Activated T-cell treated with anti-CD3 and anti-CD28 coated beads, Interleukin-2, amount 50 U/mL, for 24 hours (primary cell): ENCODE results near the gene VSTM2L.

ENCODE experiments used
- DNase-seq: peaks from one replicate; pipeline ENCODE4 v3.0.0-alpha.2; 2020
- H3K27ac Mint-ChIP-seq: 2 replicates; pipeline ENCODE4 v1.8.0; 2020; ENCODE audit warnings: mild to moderate bottlenecking, mixed read lengths
- H3K27me3 Mint-ChIP-seq: 2 replicates; pipeline ENCODE4 v1.8.0; 2020; ENCODE audit warnings: mixed read lengths
- H3K36me3 Mint-ChIP-seq: 2 replicates; pipeline ENCODE4 v1.8.0; 2020; ENCODE audit warnings: low read depth, mixed read lengths
- H3K4me1 Mint-ChIP-seq: 2 replicates; pipeline ENCODE4 v1.8.0; 2020; ENCODE audit warnings: low read depth, mixed read lengths
- H3K4me3 Mint-ChIP-seq: 2 replicates; pipeline ENCODE4 v1.8.0; 2020; ENCODE audit warnings: mild to moderate bottlenecking, moderate library complexity, mixed read lengths
- H3K9me3 Mint-ChIP-seq: 2 replicates; pipeline ENCODE4 v1.8.0; 2020; ENCODE audit warnings: mixed read lengths

VSTM2L gene

GRCh38 chr20:37931153-37931922 lies 28.4 kb downstream of the VSTM2L start:
- Mint-ChIP-seq H3K36me3 (no peaks in the 10 kb centered on the region), H3K9me3 (no peaks in the 10 kb centered on the region), H3K4me3 (no peak overlapping the region), H3K27me3 (peaks cover 26% of the 10 kb centered on the region), H3K27ac (no peak overlapping the region), H3K4me1 (no peaks in the 10 kb centered on the region)
- DNase-seq = no peak

DNA sequence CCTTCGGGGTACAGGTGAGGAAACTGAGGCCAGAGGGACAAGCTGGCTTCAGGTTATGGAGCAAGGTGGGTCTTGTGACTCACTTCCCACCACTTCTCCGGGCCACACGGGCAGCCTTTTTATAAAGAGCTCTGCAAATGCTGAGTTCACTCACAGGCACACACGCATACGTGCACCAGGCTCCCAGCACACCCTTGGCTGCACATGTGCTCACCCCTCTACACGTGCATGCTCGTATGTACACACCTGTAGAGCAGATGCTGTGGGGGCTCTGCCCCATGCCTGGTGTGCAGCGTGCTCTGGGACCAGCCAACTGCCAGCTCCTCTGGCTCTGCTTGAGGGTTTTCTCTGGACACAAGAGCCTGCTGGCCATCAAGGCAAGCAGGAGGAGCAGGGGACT lies 29.1 kb downstream of the VSTM2L start:
- no peak for DNase-seq
- Mint-ChIP-seq H3K4me3 (no peak overlapping the region), H3K27ac (no peak overlapping the region), H3K27me3 (peaks cover 26% of the 10 kb centered on the region), H3K36me3 (no peaks in the 10 kb centered on the region), H3K4me1 (no peaks in the 10 kb centered on the region), H3K9me3 (no peaks in the 10 kb centered on the region)

DNA sequence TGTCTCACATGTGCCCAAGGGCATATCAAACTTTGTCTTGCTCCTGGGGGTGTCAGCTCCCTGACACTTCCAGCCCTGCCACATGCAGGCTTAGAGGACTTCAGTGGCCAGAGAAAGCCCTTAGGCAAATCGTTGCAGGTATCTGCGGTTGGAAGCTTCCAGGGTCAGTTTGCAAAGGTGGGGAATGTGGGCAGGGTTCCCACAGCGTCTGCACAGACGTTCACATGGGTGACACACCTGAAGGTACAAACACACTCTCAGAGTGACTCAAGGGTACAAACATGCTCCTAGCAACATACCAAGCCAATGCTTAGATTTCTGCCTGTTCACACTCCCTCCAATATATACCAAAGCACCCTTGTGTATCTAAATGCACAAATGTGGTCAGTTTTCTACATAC lies 30.0 kb downstream of the VSTM2L start:
- H3K9me3 Mint-ChIP-seq = no peaks in the 10 kb centered on the region
- H3K4me1 Mint-ChIP-seq = no peaks in the 10 kb centered on the region
- peaks cover 26% of the 10 kb centered on the region for H3K27me3 Mint-ChIP-seq
- no peak overlapping the region for H3K27ac Mint-ChIP-seq
- no peaks in the 10 kb centered on the region for H3K36me3 Mint-ChIP-seq
- no peak for DNase-seq
- H3K4me3 Mint-ChIP-seq = no peak overlapping the region

DNA sequence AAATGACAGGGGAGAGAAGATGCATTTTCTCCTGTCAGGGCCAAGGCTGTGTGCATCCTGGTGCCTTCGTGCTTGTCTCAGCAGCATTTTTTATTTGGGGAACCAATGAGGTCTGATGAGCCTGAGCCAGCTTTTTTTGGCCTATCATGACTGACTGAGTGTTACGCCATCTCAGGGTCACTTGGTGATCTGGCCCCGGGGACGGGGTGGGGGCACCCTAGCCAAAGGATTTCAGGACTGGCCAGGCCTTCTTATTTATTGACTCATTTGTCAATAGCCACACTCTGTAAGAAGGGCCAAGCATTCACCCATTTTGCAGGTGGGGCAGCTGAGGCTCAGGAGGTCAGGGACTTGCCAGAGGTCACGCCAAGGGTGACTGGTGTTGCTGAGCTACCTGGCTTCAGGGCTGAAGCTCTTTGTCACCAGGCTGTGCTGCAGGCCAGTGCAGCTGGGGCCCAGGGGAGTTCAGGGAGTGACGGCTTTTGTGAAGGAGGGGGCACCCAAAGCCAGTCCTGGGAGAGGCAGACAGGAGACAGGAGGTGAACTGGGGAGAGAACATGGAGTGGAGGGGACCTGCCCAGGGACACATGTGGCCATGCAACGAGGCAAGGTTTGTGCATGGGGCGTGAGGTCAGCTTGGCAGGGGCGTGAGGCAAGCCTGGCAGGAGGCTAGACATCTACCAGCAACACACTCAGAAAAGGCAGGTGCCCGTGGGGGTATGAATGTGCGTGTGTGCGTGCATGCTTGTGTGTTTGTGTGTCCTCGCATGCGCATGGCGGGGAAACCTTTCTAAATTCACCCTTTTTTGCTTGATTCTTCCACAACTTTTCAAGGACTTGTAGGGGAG lies 31.1 kb downstream of the VSTM2L start:
- Mint-ChIP-seq H3K27ac (no peak overlapping the region), H3K4me3 (no peak overlapping the region), H3K9me3 (no peaks in the 10 kb centered on the region), H3K4me1 (no peaks in the 10 kb centered on the region), H3K36me3 (no peaks in the 10 kb centered on the region), H3K27me3 (peaks cover 24% of the 10 kb centered on the region)
- DNase-seq = no peak

DNA sequence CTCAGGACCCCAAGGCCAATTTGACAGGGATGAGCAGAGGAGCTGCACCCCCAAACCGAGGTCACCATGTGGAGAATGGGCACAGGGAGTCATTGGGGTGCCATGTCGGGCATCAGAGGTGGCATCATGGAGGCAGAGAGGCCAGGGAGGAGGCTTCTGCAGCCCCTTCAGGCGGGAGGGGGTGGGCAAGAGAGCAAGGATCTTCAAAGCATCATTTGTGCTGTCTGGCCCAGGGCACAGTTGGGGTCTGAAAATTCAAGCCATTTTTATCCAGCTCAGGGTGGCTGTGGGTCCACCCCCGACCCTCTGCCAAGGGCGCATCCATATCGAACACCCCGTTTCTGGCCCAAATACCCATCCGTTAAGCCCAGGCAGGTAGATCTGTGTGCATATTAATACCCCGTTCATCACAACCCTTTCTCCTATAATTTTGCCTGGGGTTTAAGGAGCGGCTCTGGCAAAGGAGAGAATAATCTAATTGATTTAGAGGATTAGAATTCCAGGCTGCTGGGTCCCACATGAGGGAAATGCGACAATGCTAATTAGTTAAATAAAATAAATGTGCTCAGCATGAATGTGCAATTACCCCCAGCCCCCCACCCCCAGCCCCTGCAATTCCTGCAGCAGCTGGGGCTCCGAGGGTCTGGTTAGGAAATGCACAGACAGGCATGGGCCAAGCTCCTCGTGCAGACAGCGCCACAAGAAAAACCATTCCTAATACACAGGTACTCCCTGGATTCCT lies 31.9 kb downstream of the VSTM2L start:
- Mint-ChIP-seq H3K36me3 (no peaks in the 10 kb centered on the region), H3K27ac (no peak overlapping the region), H3K4me3 (no peak overlapping the region), H3K27me3 (peaks cover 16% of the 10 kb centered on the region), H3K4me1 (no peaks in the 10 kb centered on the region), H3K9me3 (no peaks in the 10 kb centered on the region)
- DNase-seq = no peak

- H3K4me3 Mint-ChIP-seq = no peak overlapping the region
- H3K4me1 Mint-ChIP-seq = no peaks in the 10 kb centered on the region
- DNase-seq = no peak
- H3K27me3 Mint-ChIP-seq = peaks cover 13% of the 10 kb centered on the region
- no peaks in the 10 kb centered on the region for H3K36me3 Mint-ChIP-seq
- no peaks in the 10 kb centered on the region for H3K9me3 Mint-ChIP-seq
- no peak overlapping the region for H3K27ac Mint-ChIP-seq
These were observed 32.5 kb downstream of the VSTM2L start for GRCh38 chr20:37935435-37935834.

DNA sequence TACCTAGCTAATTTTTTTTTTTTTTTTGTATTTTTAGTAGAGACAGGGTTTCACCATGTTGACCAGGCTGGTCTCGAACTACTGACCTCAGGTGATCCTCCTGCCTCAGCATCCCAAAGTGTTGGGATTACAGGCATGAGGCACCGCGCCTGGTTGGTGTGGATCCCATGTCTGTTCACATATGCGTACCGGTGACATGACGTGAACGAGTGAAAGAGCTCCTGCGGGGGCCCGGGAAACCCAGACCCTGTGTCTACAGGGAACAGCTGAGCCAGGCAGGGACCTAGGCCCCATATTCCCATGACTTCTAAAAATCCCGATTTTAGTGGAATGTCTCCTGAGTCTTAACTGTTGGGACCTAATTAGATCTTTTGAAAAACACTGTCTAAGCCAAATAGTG lies 33.1 kb downstream of the VSTM2L start:
- H3K27ac Mint-ChIP-seq = no peak overlapping the region
- peaks cover 9% of the 10 kb centered on the region for H3K27me3 Mint-ChIP-seq
- no peaks in the 10 kb centered on the region for H3K36me3 Mint-ChIP-seq
- no peaks in the 10 kb centered on the region for H3K4me1 Mint-ChIP-seq
- DNase-seq = no peak
- no peaks in the 10 kb centered on the region for H3K9me3 Mint-ChIP-seq
- no peak overlapping the region for H3K4me3 Mint-ChIP-seq

GRCh38 chr20:37936451-37936850 lies 33.5 kb downstream of the VSTM2L start:
- no peak overlapping the region for H3K4me3 Mint-ChIP-seq
- peaks cover 8% of the 10 kb centered on the region for H3K27me3 Mint-ChIP-seq
- no peaks in the 10 kb centered on the region for H3K36me3 Mint-ChIP-seq
- no peaks in the 10 kb centered on the region for H3K4me1 Mint-ChIP-seq
- DNase-seq = no peak
- no peaks in the 10 kb centered on the region for H3K9me3 Mint-ChIP-seq
- H3K27ac Mint-ChIP-seq = no peak overlapping the region

DNA sequence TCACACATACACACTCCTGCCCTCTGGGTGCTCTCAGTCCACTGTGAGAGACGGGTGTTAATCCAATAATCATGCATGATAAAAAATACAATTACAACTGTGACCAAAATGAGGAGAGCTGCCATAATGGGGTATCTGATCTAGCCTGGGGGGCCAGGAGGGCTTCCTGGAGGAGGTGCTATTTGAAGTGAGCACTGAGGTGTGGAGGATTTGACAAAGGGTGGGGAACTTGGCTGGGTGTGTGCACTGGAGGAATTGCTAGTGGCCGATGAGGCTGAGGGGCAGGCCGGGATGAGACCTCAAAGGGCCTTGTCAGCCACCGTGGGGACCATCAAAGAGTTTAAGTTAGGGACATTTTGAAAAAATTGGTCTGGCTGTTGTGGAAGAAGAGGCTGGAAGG lies 34.8 kb downstream of the VSTM2L start:
- no peaks in the 10 kb centered on the region for H3K4me1 Mint-ChIP-seq
- no peak overlapping the region for H3K4me3 Mint-ChIP-seq
- H3K27ac Mint-ChIP-seq = no peak overlapping the region
- no peaks in the 10 kb centered on the region for H3K36me3 Mint-ChIP-seq
- H3K27me3 Mint-ChIP-seq = peaks cover 4% of the 10 kb centered on the region
- DNase-seq = no peak
- no peaks in the 10 kb centered on the region for H3K9me3 Mint-ChIP-seq

DNA sequence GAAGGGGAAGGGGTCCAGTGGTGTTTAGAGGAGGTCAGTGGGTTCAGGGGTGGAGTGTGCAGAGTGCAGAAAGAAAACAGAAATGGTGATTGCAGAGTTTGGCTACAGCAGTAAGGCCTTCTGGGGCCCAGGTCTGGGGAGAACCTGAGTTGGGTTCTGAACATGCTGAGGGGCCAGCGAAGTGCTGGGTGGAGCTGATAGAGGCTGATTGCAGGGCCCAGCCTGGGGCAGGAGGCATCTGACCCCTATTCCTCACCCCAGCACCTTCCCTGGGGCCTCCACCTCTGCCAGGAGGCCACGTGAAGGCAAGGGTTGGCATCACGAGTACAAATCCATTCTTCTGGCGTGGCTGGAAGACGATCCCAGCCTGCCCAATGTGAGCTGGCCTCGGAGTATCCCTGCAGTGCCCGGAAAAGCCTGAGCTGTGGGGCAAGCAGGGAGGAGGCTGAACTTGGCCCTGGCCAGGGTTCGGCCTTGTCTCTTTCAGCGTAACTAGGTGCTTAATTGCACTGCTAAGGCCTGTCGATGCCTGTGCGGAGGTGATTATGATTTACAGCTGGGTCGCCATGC lies 35.3 kb downstream of the VSTM2L start:
- Mint-ChIP-seq H3K27ac (no peak overlapping the region), H3K9me3 (no peaks in the 10 kb centered on the region), H3K36me3 (no peaks in the 10 kb centered on the region), H3K4me1 (no peaks in the 10 kb centered on the region), H3K27me3 (peaks cover 4% of the 10 kb centered on the region), H3K4me3 (no peak overlapping the region)
- DNase-seq = no peak

- Mint-ChIP-seq H3K36me3 (no peaks in the 10 kb centered on the region), H3K27ac (no peak overlapping the region), H3K4me3 (no peak overlapping the region), H3K4me1 (no peaks in the 10 kb centered on the region), H3K9me3 (no peaks in the 10 kb centered on the region), H3K27me3 (peaks cover 4% of the 10 kb centered on the region)
- DNase-seq = no peak
These were observed 36.0 kb downstream of the VSTM2L start for GRCh38 chr20:37938954-37939353.

- no peaks in the 10 kb centered on the region for H3K36me3 Mint-ChIP-seq
- no peaks in the 10 kb centered on the region for H3K9me3 Mint-ChIP-seq
- peak; percentile 8 for DNase-seq
- H3K4me1 Mint-ChIP-seq = no peaks in the 10 kb centered on the region
- H3K27me3 Mint-ChIP-seq = no peaks in the 10 kb centered on the region
- no peak overlapping the region for H3K27ac Mint-ChIP-seq
- H3K4me3 Mint-ChIP-seq = no peak overlapping the region
These were observed 37.0 kb downstream of the VSTM2L start for GRCh38 chr20:37939701-37940560.

DNA sequence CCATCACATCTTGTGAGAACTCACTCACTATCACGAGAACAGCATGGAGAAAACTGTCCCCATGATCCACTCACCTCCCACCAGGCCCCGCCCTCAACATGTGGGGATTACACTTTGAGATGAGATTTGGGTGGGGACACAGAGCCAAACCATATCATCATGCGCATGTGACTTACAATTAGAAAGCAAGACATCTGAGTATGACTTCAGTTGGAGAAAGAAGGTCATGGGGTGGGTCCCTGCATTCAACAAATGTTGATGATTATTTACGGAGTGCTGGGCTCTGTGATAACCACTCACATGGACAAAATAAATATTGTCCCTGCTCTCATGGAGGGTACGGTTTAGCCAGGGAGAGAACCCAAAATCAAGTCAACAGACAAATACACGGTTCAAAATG lies 37.9 kb downstream of the VSTM2L start:
- DNase-seq = no peak
- no peaks in the 10 kb centered on the region for H3K27me3 Mint-ChIP-seq
- no peaks in the 10 kb centered on the region for H3K36me3 Mint-ChIP-seq
- no peaks in the 10 kb centered on the region for H3K9me3 Mint-ChIP-seq
- no peak overlapping the region for H3K27ac Mint-ChIP-seq
- H3K4me1 Mint-ChIP-seq = no peaks in the 10 kb centered on the region
- H3K4me3 Mint-ChIP-seq = no peak overlapping the region

DNA sequence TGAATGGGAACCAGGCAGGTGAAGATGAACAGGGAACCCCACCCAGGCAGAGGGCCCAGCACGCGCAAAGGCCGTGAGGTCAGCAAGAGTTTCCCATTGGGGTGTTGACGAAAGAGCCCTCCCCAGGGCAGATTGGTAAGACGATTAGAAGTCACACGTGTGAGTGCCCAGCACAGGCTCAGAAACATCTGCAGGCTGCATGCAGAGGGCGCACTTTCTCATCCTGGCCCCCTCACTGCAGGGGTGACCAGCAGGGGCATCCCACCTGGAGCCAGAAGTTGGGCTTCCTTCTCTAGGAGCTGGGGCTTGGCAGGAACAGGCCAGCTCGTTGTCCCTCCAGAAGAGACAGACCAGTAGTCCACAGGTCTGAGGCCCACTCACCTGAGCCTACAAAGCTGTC lies 38.4 kb downstream of the VSTM2L start:
- Mint-ChIP-seq H3K4me3 (no peak overlapping the region), H3K9me3 (no peaks in the 10 kb centered on the region), H3K36me3 (no peaks in the 10 kb centered on the region), H3K27me3 (no peaks in the 10 kb centered on the region), H3K27ac (no peak overlapping the region), H3K4me1 (no peaks in the 10 kb centered on the region)
- DNase-seq = peak; percentile 16
